Liver (tissue), 9 donors: ENCODE results near the gene ORC5. TPM values are rescaled to one million over a fixed set of nuclear protein-coding genes. Genes with fewer than 3 reads are reported as not detected.

Experiments used
- DNase-seq: peaks from one replicate; pipeline ENCODE4 v3.0.0-alpha.2; 2017; ENCODE audit warnings: low spot score
- H3K27ac ChIP-seq, 2 donors: one replicate each; pipeline ENCODE4 v1.7.0; 2013; ENCODE audit warnings: inconsistent platforms in 2 of 2, low read length in 2 of 2, control low read depth in 1 of 2, low read depth in 1 of 2, mild to moderate bottlenecking in 1 of 2
- H3K27me3 ChIP-seq, 4 donors: one replicate each; pipeline versions ENCODE4 v1.6.1 to v1.7.0; 2013; ENCODE audit warnings: low read length in 3 of 4, inconsistent platforms in 1 of 4, mild to moderate bottlenecking in 1 of 4, moderate library complexity in 1 of 4; ENCODE audit not compliant: control insufficient read depth in 4 of 4, insufficient read depth in 4 of 4
- H3K36me3 ChIP-seq, 4 donors: one replicate each; pipeline versions ENCODE4 v1.6.1 to v1.7.0; 2013; ENCODE audit warnings: low read length in 3 of 4, mild to moderate bottlenecking in 3 of 4, low read depth in 1 of 4, moderate library complexity in 1 of 4; ENCODE audit not compliant: control insufficient read depth in 4 of 4, insufficient read depth in 3 of 4
- H3K4me1 ChIP-seq, 4 donors: one replicate each; pipeline versions ENCODE4 v1.6.1 to v1.7.0; 2013; ENCODE audit warnings: low read length in 3 of 4, mild to moderate bottlenecking in 3 of 4, moderate library complexity in 1 of 4; ENCODE audit not compliant: control insufficient read depth in 4 of 4, insufficient read depth in 4 of 4
- H3K4me3 ChIP-seq, 3 donors: one replicate each; pipeline versions ENCODE4 v1.6.1 to v1.7.0; 2013; ENCODE audit warnings: low read length in 3 of 3, control low read depth in 1 of 3, low read depth in 1 of 3, mild to moderate bottlenecking in 1 of 3
- H3K9ac ChIP-seq, 2 donors: one replicate each; pipeline ENCODE4 v1.7.0; 2013; ENCODE audit warnings: low read length in 2 of 2, mild to moderate bottlenecking in 2 of 2, moderate library complexity in 2 of 2, control low read depth in 1 of 2, low read depth in 1 of 2
- H3K9me3 ChIP-seq, 4 donors: one replicate each; pipeline versions ENCODE4 v1.6.1 to v1.7.0; 2013; ENCODE audit warnings: low read length in 3 of 4; ENCODE audit not compliant: control insufficient read depth in 4 of 4
- CTCF ChIP-seq: fragments of 150-350 bp; IDR thresholded peaks from 2 replicates; pipeline ENCODE4 v1.5.1; 2017; ENCODE audit warnings: improper control_type of control experiment, low read depth, low read length; ENCODE audit not compliant: missing input control
- EGR1 ChIP-seq, 2 donors: IDR thresholded peaks; 2 replicates each; pipeline ENCODE4 v1.6.1; 2016 to 2018; ENCODE audit warnings: antibody characterized with exemption in 2 of 2, low read depth in 2 of 2
- FOXA1 ChIP-seq: IDR thresholded peaks from 2 replicates; pipeline ENCODE4 v1.6.1; 2016; ENCODE audit warnings: antibody characterized with exemption
- FOXA2 ChIP-seq: IDR thresholded peaks from 2 replicates; pipeline ENCODE4 v1.6.1; 2016; ENCODE audit warnings: antibody characterized with exemption
- GABPA ChIP-seq, 2 donors: IDR thresholded peaks in 1 of 2; conservative IDR thresholded peaks in 1 of 2; 2 replicates each; pipeline ENCODE4 v1.6.1; 2016; ENCODE audit warnings: antibody characterized with exemption in 2 of 2, mild to moderate bottlenecking in 1 of 2, moderate library complexity in 1 of 2
- HNF4A ChIP-seq, 2 donors: conservative IDR thresholded peaks; 2 replicates each; pipeline ENCODE4 v1.6.1; 2016; ENCODE audit warnings: antibody characterized with exemption in 2 of 2, mild to moderate bottlenecking in 2 of 2
- HNF4G ChIP-seq: IDR thresholded peaks from 2 replicates; pipeline ENCODE4 v1.6.1; 2016; ENCODE audit warnings: antibody characterized with exemption
- JUND ChIP-seq, 2 donors: IDR thresholded peaks; 2 replicates each; pipeline ENCODE4 v1.6.1; 2016; ENCODE audit warnings: antibody characterized with exemption in 2 of 2
- MAX ChIP-seq: IDR thresholded peaks from 2 replicates; pipeline ENCODE4 v1.6.1; 2016; ENCODE audit warnings: antibody characterized with exemption
- NR2F2 ChIP-seq: IDR thresholded peaks from 2 replicates; pipeline ENCODE4 v1.6.1; 2016; ENCODE audit warnings: antibody characterized with exemption
- RAD21 ChIP-seq, 2 donors: IDR thresholded peaks; 2 replicates each; pipeline ENCODE4 v1.6.1; 2016; ENCODE audit warnings: antibody characterized with exemption in 2 of 2, mild to moderate bottlenecking in 2 of 2
- REST ChIP-seq: IDR thresholded peaks from 2 replicates; pipeline ENCODE4 v1.6.1; 2016; ENCODE audit warnings: antibody characterized with exemption, mild to moderate bottlenecking
- RXRA ChIP-seq, 2 donors: IDR thresholded peaks; 2 replicates each; pipeline ENCODE4 v1.6.1; 2017 to 2018; ENCODE audit warnings: antibody characterized with exemption in 2 of 2, mild to moderate bottlenecking in 1 of 2
- SP1 ChIP-seq: IDR thresholded peaks from 2 replicates; pipeline ENCODE4 v1.6.1; 2018; ENCODE audit warnings: antibody characterized with exemption, mild to moderate bottlenecking
- TAF1 ChIP-seq: conservative IDR thresholded peaks from 2 replicates; pipeline ENCODE4 v1.6.1; 2016; ENCODE audit warnings: antibody characterized with exemption, mild to moderate bottlenecking
- YY1 ChIP-seq: IDR thresholded peaks from 2 replicates; pipeline ENCODE4 v1.6.1; 2016; ENCODE audit warnings: antibody characterized with exemption, mild to moderate bottlenecking
- ZBTB33 ChIP-seq: IDR thresholded peaks from 2 replicates; pipeline ENCODE4 v1.6.1; 2016; ENCODE audit warnings: antibody characterized with exemption
- WGBS: extraction: QIAGEN DNeasy Blood & Tissue Kit; methylation state at CpG from one replicate; pipeline ENCODE4 v1.1.7; 2013; 5-methylcytosine and 5-hydroxymethylcytosine counted together
- polyA plus RNA-seq, 2 donors: library from polyadenylated mRNA; stranded (reverse) in 1 of 2; unstranded in 1 of 2; fragments of 200-250 nt in 1 of 2; fragments of >200 nt in 1 of 2; fragmentation: Nextera tagmentation in 1 of 2; extraction: Ambion mirVana in 1 of 2; gene quantifications; one replicate each; pipeline versions ENCODE4 v1.2.1 to v1.2.3, GENCODE V29; 2013 to 2015
- total RNA-seq, 2 donors: library from RNA; depleted of rRNA; stranded (reverse); fragments of >200 nt; gene quantifications; one replicate each; pipeline ENCODE4 v1.2.3, GENCODE V29; 2014
- TF ChIP-seq, protein P1 (sequence below): IDR thresholded peaks from 2 replicates; pipeline ENCODE4 v1.6.1; 2016; ENCODE audit warnings: antibody characterized with exemption
- donor health status: healthy.
- donor health status: healthy.
- donor health status: healthy.
- donor health status: healthy.
- donor health status: healthy.

The ORC5 gene
- total and polyA plus RNA-seq, 4 donors, result 8.4 to 20.7 (median 11.5) TPM

- DNase-seq, result no peak
- Histone ChIP-seq H3K4me1 (peaks cover 0 to 3% (median 0%) of the 10 kb centered on the region in 4 donors), H3K9ac (no peak overlapping the region), H3K27ac (no peak overlapping the region), H3K4me3 (no peak overlapping the region), H3K36me3 (no peaks in the 10 kb centered on the region), H3K27me3 (peaks cover 0 to 3% (median under 1%) of the 10 kb centered on the region in 4 donors), H3K9me3 (no peaks in the 10 kb centered on the region)
- whole genome bisulfite sequencing, result 53% methylated on average over 4 of the region's 4 CpGs
- TF ChIP-seq HNF4A (conservative IDR thresholded peaks at IDR 0.05) (no peak), MAX (no peak), HNF4G (no peak), SP1 (no peak), REST (no peak)
- TF ChIP-seq, protein P1, sequence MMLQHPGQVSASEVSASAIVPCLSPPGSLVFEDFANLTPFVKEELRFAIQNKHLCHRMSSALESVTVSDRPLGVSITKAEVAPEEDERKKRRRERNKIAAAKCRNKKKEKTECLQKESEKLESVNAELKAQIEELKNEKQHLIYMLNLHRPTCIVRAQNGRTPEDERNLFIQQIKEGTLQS, result no peak
Observed at GRCh38 chr7:104252409-104253134, 44.8 kb upstream of the ORC5 start.

- H3K4me1 ChIP-seq, result peaks cover 0 to 4% (median 0%) of the 10 kb centered on the region in 4 donors
- no peaks in the 10 kb centered on the region for H3K9me3 ChIP-seq
- no peak overlapping the region for H3K4me3 ChIP-seq
- 85% methylated on average over 3 of the region's 3 CpGs for WGBS
- no peaks in the 10 kb centered on the region for H3K36me3 ChIP-seq
- peaks cover 0 to 4% (median 0%) of the 10 kb centered on the region in 4 donors for H3K27me3 ChIP-seq
- TF ChIP-seq FOXA2, result no peak
- no peak for TF ChIP-seq MAX
- no peak for TF ChIP-seq HNF4A (conservative IDR thresholded peaks at IDR 0.05)
- TF ChIP-seq EGR1 (IDR thresholded peaks at IDR 0.05; ENCODE audit: low read depth in 2 of 2), result no peak
- no peak for TF ChIP-seq GABPA (IDR thresholded peaks at IDR 0.05 in 1 of 2, conservative IDR thresholded peaks at IDR 0.05 in 1 of 2)
- no peak for TF ChIP-seq NR2F2
- no peak for TF ChIP-seq FOXA1
- TF ChIP-seq JUND (IDR thresholded peaks at IDR 0.05), result no peak
- no peak for TF ChIP-seq ZBTB33
- no peak for TF ChIP-seq TAF1
- TF ChIP-seq HNF4G, result no peak
- TF ChIP-seq SP1, result no peak
- no peak for TF ChIP-seq RAD21 (IDR thresholded peaks at IDR 0.05)
- TF ChIP-seq CTCF, result no peak
- TF ChIP-seq RXRA (IDR thresholded peaks at IDR 0.05), result no peak
- TF ChIP-seq, protein P1, result no peak
- TF ChIP-seq REST, result no peak
- TF ChIP-seq YY1, result no peak
- no peak overlapping the region for H3K9ac ChIP-seq
- DNase-seq, result no peak
- H3K27ac ChIP-seq, result no peak overlapping the region
Observed at GRCh38 chr7:104242638-104243037, 34.8 kb upstream of the ORC5 start.
